GM12891 (cell line): ENCODE results near the gene MRPS18B.

ENCODE experiments used
- POLR2A ChIP-seq: IDR thresholded peaks from 2 replicates; pipeline ENCODE4 v1.6.1; 2011; ENCODE audit warnings: low read depth, low read length, control low read depth
- POLR2AphosphoS5 ChIP-seq: IDR thresholded peaks from 2 replicates; pipeline ENCODE4 v1.6.1; 2011; ENCODE audit warnings: low read depth, low read length, control low read depth
- POU2F2 ChIP-seq: IDR thresholded peaks from 2 replicates; pipeline ENCODE4 v1.6.1; 2011; ENCODE audit warnings: low read depth, mild to moderate bottlenecking, control low read depth, low read length, moderate library complexity
- SPI1 ChIP-seq: IDR thresholded peaks from 2 replicates; pipeline ENCODE4 v1.6.1; 2011; ENCODE audit warnings: low read depth, low read length, control low read depth

- TF ChIP-seq POLR2AphosphoS5 (no peak), POLR2A (no peak), POU2F2 (no peak), SPI1 (no peak)
Observed at GRCh38 chr6:30635834-30636233, 18.2 kb downstream of the MRPS18B start.
